CD14-positive monocyte (primary cell): Measurements from ENCODE around the gene ITPK1. TPM values are rescaled to one million over a fixed set of nuclear protein-coding genes. Genes with fewer than 3 reads are reported as not detected.

Experiments
- DNase-seq, 3 donors: peaks; one replicate each; pipeline ENCODE4 v3.0.0-alpha.2; 2011 to 2022
- H2AFZ ChIP-seq: 2 replicates; pipeline ENCODE4 v1.6.0; 2012; ENCODE audit warnings: mild to moderate bottlenecking, low read depth, low read length, inconsistent platforms; ENCODE audit not compliant: insufficient read depth, poor library complexity, severe bottlenecking
- H3K27ac ChIP-seq, 2 donors: 1 replicate in 1 of 2; 2 replicates in 1 of 2; pipeline ENCODE4 v1.5.1; 2012 to 2013; ENCODE audit warnings: low read length in 2 of 2, control low read depth in 1 of 2, inconsistent platforms in 1 of 2, low read depth in 1 of 2, mild to moderate bottlenecking in 1 of 2
- H3K27me3 ChIP-seq, 2 donors: one replicate each; pipeline versions ENCODE4 v1.6.0 to v1.6.1; 2011 to 2013; ENCODE audit warnings: low read length in 2 of 2; ENCODE audit not compliant: control insufficient read depth in 2 of 2, insufficient read depth in 2 of 2
- H3K36me3 ChIP-seq, 2 donors: replicated peaks in 1 of 2; 1 replicate in 1 of 2; 2 replicates in 1 of 2; pipeline versions ENCODE4 v1.5.1 to v1.6.1; 2012 to 2013; ENCODE audit warnings: low read length in 2 of 2, control low read depth in 1 of 2, inconsistent platforms in 1 of 2, mild to moderate bottlenecking in 1 of 2; ENCODE audit not compliant: insufficient read depth in 2 of 2, control insufficient read depth in 1 of 2
- H3K4me1 ChIP-seq, 2 donors: 1 replicate in 1 of 2; 2 replicates in 1 of 2; pipeline versions ENCODE4 v1.5.1 to v1.6.1; 2012 to 2013; ENCODE audit warnings: low read length in 2 of 2, control low read depth in 1 of 2, inconsistent platforms in 1 of 2, mild to moderate bottlenecking in 1 of 2, moderate library complexity in 1 of 2; ENCODE audit not compliant: insufficient read depth in 2 of 2, control insufficient read depth in 1 of 2
- H3K4me2 ChIP-seq: replicated peaks from 2 replicates; pipeline ENCODE3; 2012; ENCODE audit warnings: low read length, moderate library complexity, mild to moderate bottlenecking; ENCODE audit not compliant: poor library complexity, severe bottlenecking; ENCODE audit errors: extremely low read depth
- H3K4me3 ChIP-seq, 3 experiments: fragments of 200-600 bp in 1 of 3; sonication (generic) in 1 of 3; replicated peaks in 1 of 3; 1 replicate in 2 of 3; 2 replicates in 1 of 3; pipeline ENCODE4 v1.5.1; 2011 to 2013; ENCODE audit warnings: low read length in 3 of 3, mild to moderate bottlenecking in 3 of 3, control low read depth in 2 of 3, low read depth in 2 of 3, inconsistent platforms in 1 of 3, moderate library complexity in 1 of 3
- H3K79me2 ChIP-seq: 2 replicates; pipeline ENCODE4 v1.6.0; 2012; ENCODE audit warnings: mild to moderate bottlenecking, control low read depth, inconsistent platforms, low read length, moderate library complexity; ENCODE audit not compliant: insufficient read depth
- H3K9ac ChIP-seq: 2 replicates; pipeline ENCODE4 v1.6.0; 2017; ENCODE audit warnings: low read length, mild to moderate bottlenecking; ENCODE audit not compliant: insufficient read depth, poor library complexity, severe bottlenecking
- H3K9me3 ChIP-seq, 2 donors: replicated peaks in 1 of 2; 1 replicate in 1 of 2; 2 replicates in 1 of 2; pipeline versions ENCODE4 v1.5.1 to v1.6.1; 2012 to 2013; ENCODE audit warnings: low read length in 2 of 2, control low read depth in 1 of 2; ENCODE audit not compliant: control insufficient read depth in 1 of 2, insufficient read depth in 1 of 2
- H4K20me1 ChIP-seq: 2 replicates; pipeline ENCODE4 v1.6.0; 2012; ENCODE audit warnings: mild to moderate bottlenecking, low read length, control low read depth, moderate library complexity; ENCODE audit not compliant: insufficient read depth
- H3K27ac Mint-ChIP-seq, 7 donors: one replicate each; pipeline ENCODE4 v1.8.0; 2020; ENCODE audit warnings: mild to moderate bottlenecking in 7 of 7, mixed read lengths in 7 of 7, moderate library complexity in 6 of 7, inconsistent platforms in 2 of 7
- H3K27me3 Mint-ChIP-seq, 3 donors: one replicate each; pipeline ENCODE4 v1.8.0; 2021 to 2022; ENCODE audit warnings: low read depth in 3 of 3, mild to moderate bottlenecking in 3 of 3, mixed read lengths in 3 of 3, moderate library complexity in 3 of 3, inconsistent platforms in 1 of 3
- H3K36me3 Mint-ChIP-seq, 2 donors: one replicate each; pipeline ENCODE4 v1.8.0; 2020; ENCODE audit warnings: mixed read lengths in 2 of 2, inconsistent platforms in 1 of 2, mild to moderate bottlenecking in 1 of 2
- H3K4me1 Mint-ChIP-seq: one replicate; pipeline ENCODE4 v1.8.0; 2020; ENCODE audit warnings: mild to moderate bottlenecking, mixed read lengths
- H3K4me3 Mint-ChIP-seq, 2 donors: one replicate each; pipeline ENCODE4 v1.8.0; 2020; ENCODE audit warnings: mild to moderate bottlenecking in 2 of 2, mixed read lengths in 2 of 2, moderate library complexity in 1 of 2
- H3K9me3 Mint-ChIP-seq, 7 donors: one replicate each; pipeline ENCODE4 v1.8.0; 2020 to 2022; ENCODE audit warnings: mixed read lengths in 7 of 7, mild to moderate bottlenecking in 6 of 7, moderate library complexity in 6 of 7, inconsistent platforms in 2 of 7
- WGBS: methylation state at CpG from one replicate; pipeline ENCODE4 v1.1.5; 2013; ENCODE audit warnings: missing lambda C conversion rate; ENCODE audit not compliant: insufficient coverage; 5-methylcytosine and 5-hydroxymethylcytosine counted together
- intact Hi-C, 2 donors: fragments of 100-400 bp; cut with micrococcal nuclease; formaldehyde crosslinking; loops; one replicate each; pipeline versions ENCODE4 v1.15.0 to v1.15.1; 2023
- polyA plus RNA-seq, 3 donors: library from polyadenylated mRNA; depleted of rRNA in 1 of 3; unstranded in 2 of 3; stranded (reverse) in 1 of 3; fragments of 300-500 nt in 2 of 3; fragments of >200 nt in 1 of 3; fragmentation: Illumina TruSeq in 2 of 3; gene quantifications; 1 replicate in 2 of 3; 2 replicates in 1 of 3; pipeline ENCODE4 v1.2.3, GENCODE V29; 2012 to 2021
- TF ChIP-seq, protein P1 (sequence below): fragments of 200-600 bp; IDR thresholded peaks from one replicate; pipeline ENCODE4 v1.8.0; 2022; ENCODE audit warnings: antibody characterized with exemption, mild to moderate bottlenecking

The ITPK1 gene
- polyA plus RNA-seq, 3 donors: 57.1 to 144 (median 63.0) TPM

GRCh38 chr14:93044556-93044955, 71.2 kb downstream of the ITPK1 start:
- H3K9me3 Mint-ChIP-seq: no peaks in the 10 kb centered on the region
- peaks cover 0 to 7% (median 2%) of the 10 kb centered on the region in 3 donors for H3K27me3 Mint-ChIP-seq
- Histone ChIP-seq H3K4me2 (peak overlapping the region; percentile 64), H3K9ac (peak overlapping the region; percentile 63), H3K79me2 (peaks cover 87% of the 10 kb centered on the region), H3K27ac (peak overlapping the region; percentile 82 to 89), H3K4me3 (peak overlapping the region in 1 of 3 experiments; percentile 51), H3K27me3 (no peaks in the 10 kb centered on the region), H2AFZ (peak overlapping the region; percentile 70), H4K20me1 (peaks cover 89% of the 10 kb centered on the region), H3K4me1 (peaks cover 71 to 82% of the 10 kb centered on the region in 2 donors), H3K36me3 (peaks cover 5 to 26% of the 10 kb centered on the region in 2 donors), H3K9me3 (no peaks in the 10 kb centered on the region)
- TF ChIP-seq, protein P1, sequence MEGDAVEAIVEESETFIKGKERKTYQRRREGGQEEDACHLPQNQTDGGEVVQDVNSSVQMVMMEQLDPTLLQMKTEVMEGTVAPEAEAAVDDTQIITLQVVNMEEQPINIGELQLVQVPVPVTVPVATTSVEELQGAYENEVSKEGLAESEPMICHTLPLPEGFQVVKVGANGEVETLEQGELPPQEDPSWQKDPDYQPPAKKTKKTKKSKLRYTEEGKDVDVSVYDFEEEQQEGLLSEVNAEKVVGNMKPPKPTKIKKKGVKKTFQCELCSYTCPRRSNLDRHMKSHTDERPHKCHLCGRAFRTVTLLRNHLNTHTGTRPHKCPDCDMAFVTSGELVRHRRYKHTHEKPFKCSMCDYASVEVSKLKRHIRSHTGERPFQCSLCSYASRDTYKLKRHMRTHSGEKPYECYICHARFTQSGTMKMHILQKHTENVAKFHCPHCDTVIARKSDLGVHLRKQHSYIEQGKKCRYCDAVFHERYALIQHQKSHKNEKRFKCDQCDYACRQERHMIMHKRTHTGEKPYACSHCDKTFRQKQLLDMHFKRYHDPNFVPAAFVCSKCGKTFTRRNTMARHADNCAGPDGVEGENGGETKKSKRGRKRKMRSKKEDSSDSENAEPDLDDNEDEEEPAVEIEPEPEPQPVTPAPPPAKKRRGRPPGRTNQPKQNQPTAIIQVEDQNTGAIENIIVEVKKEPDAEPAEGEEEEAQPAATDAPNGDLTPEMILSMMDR: no peak
- WGBS: 19% methylated on average over 3 of the region's 9 CpGs
- H3K36me3 Mint-ChIP-seq: peaks cover 24 to 50% of the 10 kb centered on the region in 2 donors
- peaks cover 93% of the 10 kb centered on the region for H3K4me1 Mint-ChIP-seq
- intact Hi-C loops: no loop called here
- H3K4me3 Mint-ChIP-seq: peak overlapping the region in 1 of 2 donors; percentile 60
- H3K27ac Mint-ChIP-seq: peak overlapping the region; percentile 87 to 94 (median 91)
- peak; percentile 65 to 73 (median 72) for DNase-seq

DNA sequence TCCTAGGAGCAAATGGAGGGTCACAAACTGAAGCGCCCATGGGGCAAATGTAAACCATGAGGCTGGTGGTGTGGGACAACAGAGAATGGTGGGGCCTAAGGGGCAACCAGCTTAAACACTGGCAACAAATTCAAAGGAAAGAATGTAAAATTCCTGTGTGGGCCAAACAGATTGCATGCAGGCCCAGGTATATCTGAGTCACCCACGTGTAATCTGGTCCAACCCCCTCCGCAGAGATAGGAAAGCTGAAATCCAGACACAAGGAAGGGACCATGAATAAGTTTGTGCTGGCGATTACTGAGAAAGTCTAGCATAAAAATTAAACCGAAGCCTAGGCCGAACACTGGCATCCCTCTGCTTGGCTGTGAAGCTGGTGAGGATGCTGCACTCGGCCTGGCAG, 71.6 kb downstream of the ITPK1 start:
- Histone ChIP-seq H3K9ac (peak overlapping the region; percentile 63), H3K27me3 (no peaks in the 10 kb centered on the region), H3K36me3 (peaks cover 4 to 22% of the 10 kb centered on the region in 2 donors), H3K4me3 (peak overlapping the region in 1 of 3 experiments; percentile 51), H3K9me3 (no peaks in the 10 kb centered on the region), H2AFZ (peak overlapping the region; percentile 70), H3K79me2 (peaks cover 89% of the 10 kb centered on the region), H3K27ac (peak overlapping the region; percentile 82 to 89), H4K20me1 (peaks cover 89% of the 10 kb centered on the region), H3K4me2 (peak overlapping the region; percentile 64), H3K4me1 (peaks cover 75 to 85% of the 10 kb centered on the region in 2 donors)
- Mint-ChIP-seq H3K27ac (peak overlapping the region in 6 of 7 donors; percentile 73 to 94 (median 89)), H3K4me1 (peaks cover 95% of the 10 kb centered on the region), H3K4me3 (peak overlapping the region in 1 of 2 donors; percentile 60), H3K36me3 (peaks cover 19 to 46% of the 10 kb centered on the region in 2 donors), H3K27me3 (peaks cover 0 to 6% (median 2%) of the 10 kb centered on the region in 3 donors), H3K9me3 (no peaks in the 10 kb centered on the region)
- DNase-seq: no peak
- 89% methylated on average over 7 of the region's 7 CpGs for WGBS
- intact Hi-C loops: no loop called here
- TF ChIP-seq, protein P1: no peak
